Measurements from ENCODE around the gene ADAMTS17. TPM values are rescaled to one million over a fixed set of nuclear protein-coding genes. Genes with fewer than 3 reads are reported as not detected.

Gene ADAMTS17
- total RNA-seq, 1 experiment from 2014 or later = 1.8 TPM

- Mint-ChIP-seq H3K27me3 (ENCODE audit: low read depth) (no peaks in the 10 kb centered on the region), H3K4me3 (no peak overlapping the region), H3K36me3 (no peaks in the 10 kb centered on the region), H3K9me3 (peaks cover 5% of the 10 kb centered on the region), H3K27ac (no peak overlapping the region), H3K4me1 (no peaks in the 10 kb centered on the region; the same call in 1 of the 2 replicates)
- CTCF ChIA-PET = no interaction called here
- no peak for TF ChIP-seq SMAD4 (CRISPR knock-in tag; IDR thresholded peaks at IDR 0.05)
- TF ChIP-seq ETV6 (CRISPR knock-in tag; IDR thresholded peaks at IDR 0.05) = no peak
- TF ChIP-seq, protein P1, sequence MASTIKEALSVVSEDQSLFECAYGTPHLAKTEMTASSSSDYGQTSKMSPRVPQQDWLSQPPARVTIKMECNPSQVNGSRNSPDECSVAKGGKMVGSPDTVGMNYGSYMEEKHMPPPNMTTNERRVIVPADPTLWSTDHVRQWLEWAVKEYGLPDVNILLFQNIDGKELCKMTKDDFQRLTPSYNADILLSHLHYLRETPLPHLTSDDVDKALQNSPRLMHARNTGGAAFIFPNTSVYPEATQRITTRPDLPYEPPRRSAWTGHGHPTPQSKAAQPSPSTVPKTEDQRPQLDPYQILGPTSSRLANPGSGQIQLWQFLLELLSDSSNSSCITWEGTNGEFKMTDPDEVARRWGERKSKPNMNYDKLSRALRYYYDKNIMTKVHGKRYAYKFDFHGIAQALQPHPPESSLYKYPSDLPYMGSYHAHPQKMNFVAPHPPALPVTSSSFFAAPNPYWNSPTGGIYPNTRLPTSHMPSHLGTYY (CRISPR knock-in tag; IDR thresholded peaks at IDR 0.05) = no peak
- TF ChIP-seq TP53 (CRISPR knock-in tag; IDR thresholded peaks at IDR 0.05) = no peak
- TF ChIP-seq ZNF425 (CRISPR knock-in tag; conservative IDR thresholded peaks at IDR 0.05) = no peak
- no peak for ATAC-seq
- no peak for DNase-seq (ENCODE audit: low spot score)
- POLR2A ChIA-PET = no interaction called here
Observed at GRCh38 chr15:100252359-100252758, 89.4 kb downstream of the ADAMTS17 start.

DNA sequence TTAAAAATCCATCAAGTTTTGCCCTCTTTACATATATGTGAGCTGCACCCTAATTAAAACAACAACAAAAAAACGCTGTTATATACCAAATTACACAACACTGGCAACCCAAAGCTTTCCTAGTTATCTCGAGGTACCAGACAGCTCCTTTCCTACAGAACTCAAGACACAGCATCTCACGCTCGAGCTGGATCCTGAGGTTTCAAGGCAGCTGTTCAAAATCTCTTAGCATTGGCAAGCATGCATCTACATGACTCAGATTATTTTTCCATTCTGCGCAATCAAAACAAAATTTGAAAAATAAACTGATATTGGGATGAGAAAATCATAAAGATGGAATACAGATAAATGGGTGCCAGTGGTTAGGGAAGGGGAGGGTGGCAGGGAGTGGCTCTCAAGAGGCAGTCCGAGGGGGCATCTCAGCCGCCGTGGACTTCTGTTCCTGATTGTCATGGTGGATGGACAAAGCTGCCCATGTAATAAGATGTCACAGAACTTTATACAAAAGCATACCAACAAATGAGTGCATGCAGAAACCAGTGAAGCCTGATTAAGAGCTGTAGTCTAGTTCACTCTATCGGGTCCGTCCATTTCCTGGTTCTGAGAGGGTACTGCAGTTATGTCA is 91.5 kb downstream of the ADAMTS17 start:
- DNase-seq (ENCODE audit: low spot score) (no peak), ATAC-seq (no peak)
- no peaks in the 10 kb centered on the region for H3K27me3 Mint-ChIP-seq (ENCODE audit: low read depth)
- peaks cover 8% of the 10 kb centered on the region for H3K4me1 Mint-ChIP-seq
- no peak overlapping the region for H3K27ac Mint-ChIP-seq
- peaks cover 5% of the 10 kb centered on the region for H3K9me3 Mint-ChIP-seq
- ChIA-PET POLR2A (no interaction called here), CTCF (no interaction called here)
- no peak overlapping the region for H3K4me3 Mint-ChIP-seq
- H3K36me3 Mint-ChIP-seq = no peaks in the 10 kb centered on the region
- no peak for TF ChIP-seq ZNF232 (CRISPR knock-in tag; IDR thresholded peaks at IDR 0.05)
- TF ChIP-seq, protein P2, sequence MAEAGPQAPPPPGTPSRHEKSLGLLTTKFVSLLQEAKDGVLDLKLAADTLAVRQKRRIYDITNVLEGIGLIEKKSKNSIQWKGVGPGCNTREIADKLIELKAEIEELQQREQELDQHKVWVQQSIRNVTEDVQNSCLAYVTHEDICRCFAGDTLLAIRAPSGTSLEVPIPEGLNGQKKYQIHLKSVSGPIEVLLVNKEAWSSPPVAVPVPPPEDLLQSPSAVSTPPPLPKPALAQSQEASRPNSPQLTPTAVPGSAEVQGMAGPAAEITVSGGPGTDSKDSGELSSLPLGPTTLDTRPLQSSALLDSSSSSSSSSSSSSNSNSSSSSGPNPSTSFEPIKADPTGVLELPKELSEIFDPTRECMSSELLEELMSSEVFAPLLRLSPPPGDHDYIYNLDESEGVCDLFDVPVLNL (CRISPR knock-in tag; IDR thresholded peaks at IDR 0.05; ENCODE audit: borderline replicate concordance, low read depth) = no peak
- no peak for TF ChIP-seq ZNF425 (CRISPR knock-in tag; conservative IDR thresholded peaks at IDR 0.05)
- TF ChIP-seq ZNF512 (CRISPR knock-in tag; IDR thresholded peaks at IDR 0.05; ENCODE audit: borderline replicate concordance) = no peak
- TF ChIP-seq NFATC4 (CRISPR knock-in tag; IDR thresholded peaks at IDR 0.05) = no peak
- TF ChIP-seq TEAD1 (CRISPR knock-in tag; IDR thresholded peaks at IDR 0.05) = no peak
- no peak for TF ChIP-seq JUN (CRISPR knock-in tag; IDR thresholded peaks at IDR 0.05)
- TF ChIP-seq GRHL2 (CRISPR knock-in tag; IDR thresholded peaks at IDR 0.05; ENCODE audit: insufficient replicate concordance, severe bottlenecking) = no peak
- TF ChIP-seq GABPB1 (CRISPR knock-in tag; IDR thresholded peaks at IDR 0.05) = no peak
- TF ChIP-seq ZBTB43 (CRISPR knock-in tag; IDR thresholded peaks at IDR 0.05) = no peak
- TF ChIP-seq MLX (CRISPR knock-in tag; IDR thresholded peaks at IDR 0.05) = no peak
- no peak for TF ChIP-seq MAX (CRISPR knock-in tag; IDR thresholded peaks at IDR 0.05)
- TF ChIP-seq RORB (CRISPR knock-in tag; IDR thresholded peaks at IDR 0.05) = no peak
- no peak for TF ChIP-seq ZNF138 (CRISPR knock-in tag; conservative IDR thresholded peaks at IDR 0.05)
- no peak for TF ChIP-seq ESRRA (CRISPR knock-in tag; IDR thresholded peaks at IDR 0.05; ENCODE audit: borderline replicate concordance)
- TF ChIP-seq NFE2L1 (CRISPR knock-in tag; IDR thresholded peaks at IDR 0.05) = no peak
- TF ChIP-seq, protein P3, sequence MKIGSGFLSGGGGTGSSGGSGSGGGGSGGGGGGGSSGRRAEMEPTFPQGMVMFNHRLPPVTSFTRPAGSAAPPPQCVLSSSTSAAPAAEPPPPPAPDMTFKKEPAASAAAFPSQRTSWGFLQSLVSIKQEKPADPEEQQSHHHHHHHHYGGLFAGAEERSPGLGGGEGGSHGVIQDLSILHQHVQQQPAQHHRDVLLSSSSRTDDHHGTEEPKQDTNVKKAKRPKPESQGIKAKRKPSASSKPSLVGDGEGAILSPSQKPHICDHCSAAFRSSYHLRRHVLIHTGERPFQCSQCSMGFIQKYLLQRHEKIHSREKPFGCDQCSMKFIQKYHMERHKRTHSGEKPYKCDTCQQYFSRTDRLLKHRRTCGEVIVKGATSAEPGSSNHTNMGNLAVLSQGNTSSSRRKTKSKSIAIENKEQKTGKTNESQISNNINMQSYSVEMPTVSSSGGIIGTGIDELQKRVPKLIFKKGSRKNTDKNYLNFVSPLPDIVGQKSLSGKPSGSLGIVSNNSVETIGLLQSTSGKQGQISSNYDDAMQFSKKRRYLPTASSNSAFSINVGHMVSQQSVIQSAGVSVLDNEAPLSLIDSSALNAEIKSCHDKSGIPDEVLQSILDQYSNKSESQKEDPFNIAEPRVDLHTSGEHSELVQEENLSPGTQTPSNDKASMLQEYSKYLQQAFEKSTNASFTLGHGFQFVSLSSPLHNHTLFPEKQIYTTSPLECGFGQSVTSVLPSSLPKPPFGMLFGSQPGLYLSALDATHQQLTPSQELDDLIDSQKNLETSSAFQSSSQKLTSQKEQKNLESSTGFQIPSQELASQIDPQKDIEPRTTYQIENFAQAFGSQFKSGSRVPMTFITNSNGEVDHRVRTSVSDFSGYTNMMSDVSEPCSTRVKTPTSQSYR (CRISPR knock-in tag; IDR thresholded peaks at IDR 0.05) = no peak
- TF ChIP-seq TP53 (CRISPR knock-in tag; IDR thresholded peaks at IDR 0.05) = no peak
